Esophagus (tissue), 2 donors: Measurements from ENCODE around the gene PPM1M. TPM values are rescaled to one million over a fixed set of nuclear protein-coding genes. Genes with fewer than 3 reads are reported as not detected.

Source experiments
- H3K27ac ChIP-seq, 2 donors: one replicate each; pipeline ENCODE4 v1.5.1; 2013; ENCODE audit warnings: low read depth in 2 of 2, mild to moderate bottlenecking in 2 of 2, inconsistent platforms in 1 of 2, low read length in 1 of 2, moderate library complexity in 1 of 2
- H3K27me3 ChIP-seq, 2 donors: one replicate each; pipeline ENCODE4 v1.6.1; 2013; ENCODE audit warnings: low read length in 2 of 2, control low read depth in 1 of 2, mild to moderate bottlenecking in 1 of 2; ENCODE audit not compliant: insufficient read depth in 2 of 2, control insufficient read depth in 1 of 2
- H3K36me3 ChIP-seq, 2 donors: one replicate each; pipeline ENCODE4 v1.6.1; 2013; ENCODE audit warnings: low read length in 1 of 2; ENCODE audit not compliant: control insufficient read depth in 2 of 2, insufficient read depth in 2 of 2
- H3K4me1 ChIP-seq, 2 donors: one replicate each; pipeline ENCODE4 v1.6.1; 2013; ENCODE audit warnings: low read length in 1 of 2; ENCODE audit not compliant: control insufficient read depth in 2 of 2, insufficient read depth in 2 of 2
- H3K4me3 ChIP-seq, 2 donors: one replicate each; pipeline ENCODE4 v1.5.1; 2013; ENCODE audit warnings: low read length in 2 of 2, mild to moderate bottlenecking in 2 of 2, low read depth in 1 of 2, moderate library complexity in 1 of 2
- H3K9me3 ChIP-seq, 2 donors: one replicate each; pipeline ENCODE4 v1.6.1; 2013; ENCODE audit warnings: mild to moderate bottlenecking in 2 of 2, low read depth in 1 of 2, low read length in 1 of 2, moderate library complexity in 1 of 2; ENCODE audit not compliant: control insufficient read depth in 2 of 2, insufficient read depth in 1 of 2
- WGBS, 2 donors: extraction: QIAGEN DNeasy Blood & Tissue Kit; methylation state at CpG; one replicate each; pipeline ENCODE4 v1.1.7; 2013; 5-methylcytosine and 5-hydroxymethylcytosine counted together
- polyA plus RNA-seq, 2 donors: library from polyadenylated mRNA; stranded (reverse); fragments of 200-250 nt; gene quantifications; one replicate each; pipeline ENCODE4 v1.2.3, GENCODE V29; 2013
- donor health status: healthy with polysubstance abuse.
- donor health status: Bipolar disorder and iron deficiency.

The PPM1M gene
- polyA plus RNA-seq, 2 donors = 10.1 to 15.6 TPM

- Histone ChIP-seq H3K27ac (no peak overlapping the region), H3K9me3 (no peaks in the 10 kb centered on the region), H3K4me3 (no peak overlapping the region), H3K27me3 (no peaks in the 10 kb centered on the region), H3K36me3 (peaks cover 18 to 39% of the 10 kb centered on the region in 2 donors), H3K4me1 (peaks cover 0 to 12% of the 10 kb centered on the region in 2 donors)
- WGBS, 2 donors = 89 to 90% methylated on average over 21 of the region's 21 CpGs
These were observed 16.7 kb upstream of the PPM1M start for GRCh38 chr3:52228751-52229291.

- WGBS, 2 donors = 94 to 96% methylated on average over 13 of the region's 13 CpGs
- no peaks in the 10 kb centered on the region for H3K27me3 ChIP-seq
- peaks cover 0 to 11% of the 10 kb centered on the region in 2 donors for H3K4me1 ChIP-seq
- peaks cover 24 to 46% of the 10 kb centered on the region in 2 donors for H3K36me3 ChIP-seq
- H3K9me3 ChIP-seq = no peaks in the 10 kb centered on the region
- H3K27ac ChIP-seq = no peak overlapping the region
- H3K4me3 ChIP-seq = no peak overlapping the region
These were observed 15.9 kb upstream of the PPM1M start for GRCh38 chr3:52229656-52230055.

GRCh38 chr3:52230461-52230860 is 15.1 kb upstream of the PPM1M start:
- no peak overlapping the region for H3K27ac ChIP-seq
- peaks cover 26 to 54% of the 10 kb centered on the region in 2 donors for H3K36me3 ChIP-seq
- H3K4me1 ChIP-seq = peaks cover 0 to 10% of the 10 kb centered on the region in 2 donors
- H3K9me3 ChIP-seq = no peaks in the 10 kb centered on the region
- no peak overlapping the region for H3K4me3 ChIP-seq
- no peaks in the 10 kb centered on the region for H3K27me3 ChIP-seq
- 93% methylated on average over 6 of the region's 6 CpGs for WGBS, 2 donors

- H3K9me3 ChIP-seq = no peaks in the 10 kb centered on the region
- no peak overlapping the region for H3K27ac ChIP-seq
- no peaks in the 10 kb centered on the region for H3K27me3 ChIP-seq
- peaks cover 26 to 56% of the 10 kb centered on the region in 2 donors for H3K36me3 ChIP-seq
- H3K4me3 ChIP-seq = no peak overlapping the region
- peaks cover 0 to 8% of the 10 kb centered on the region in 2 donors for H3K4me1 ChIP-seq
- 86 to 88% methylated on average over 16 of the region's 16 CpGs for WGBS, 2 donors
These were observed 14.6 kb upstream of the PPM1M start for GRCh38 chr3:52230889-52231499.

- WGBS, 2 donors = 66 to 68% methylated on average over 32 to 34 of the region's 34 CpGs
- H3K4me3 ChIP-seq = no peak overlapping the region
- H3K27ac ChIP-seq = no peak overlapping the region
- H3K4me1 ChIP-seq = peaks cover 2 to 10% of the 10 kb centered on the region in 2 donors
- H3K9me3 ChIP-seq = no peaks in the 10 kb centered on the region
- H3K27me3 ChIP-seq = no peaks in the 10 kb centered on the region
- peaks cover 26 to 56% of the 10 kb centered on the region in 2 donors for H3K36me3 ChIP-seq
These were observed 13.9 kb upstream of the PPM1M start for GRCh38 chr3:52231502-52232278.

- peaks cover 26 to 56% of the 10 kb centered on the region in 2 donors for H3K36me3 ChIP-seq
- no peaks in the 10 kb centered on the region for H3K27me3 ChIP-seq
- 83 to 87% methylated on average over 27 to 28 of the region's 28 CpGs for WGBS, 2 donors
- H3K4me3 ChIP-seq = no peak overlapping the region
- no peaks in the 10 kb centered on the region for H3K9me3 ChIP-seq
- H3K4me1 ChIP-seq = peaks cover 7 to 15% of the 10 kb centered on the region in 2 donors
- no peak overlapping the region for H3K27ac ChIP-seq
These were observed 13.1 kb upstream of the PPM1M start for GRCh38 chr3:52232279-52233107.

- peaks cover 11 to 22% of the 10 kb centered on the region in 2 donors for H3K4me1 ChIP-seq
- H3K36me3 ChIP-seq = peaks cover 22 to 54% of the 10 kb centered on the region in 2 donors
- H3K27me3 ChIP-seq = no peaks in the 10 kb centered on the region
- H3K27ac ChIP-seq = no peak overlapping the region
- no peak overlapping the region for H3K4me3 ChIP-seq
- H3K9me3 ChIP-seq = no peaks in the 10 kb centered on the region
- 88 to 93% methylated on average over 5 of the region's 5 CpGs for WGBS, 2 donors
These were observed 12.4 kb upstream of the PPM1M start for GRCh38 chr3:52233108-52233591.

GRCh38 chr3:52233968-52234367 is 11.6 kb upstream of the PPM1M start:
- H3K4me1 ChIP-seq = peaks cover 11 to 24% of the 10 kb centered on the region in 2 donors

More at GRCh38 chr3:52233968-52234367, 11.6 kb upstream of the PPM1M start:
- H3K27ac ChIP-seq = no peak overlapping the region
- H3K27me3 ChIP-seq = no peaks in the 10 kb centered on the region
- H3K9me3 ChIP-seq = peaks cover 0 to 1% of the 10 kb centered on the region in 2 donors
- WGBS, 2 donors = 65 to 68% methylated on average over 3 of the region's 3 CpGs
- H3K4me3 ChIP-seq = no peak overlapping the region
- peaks cover 22 to 47% of the 10 kb centered on the region in 2 donors for H3K36me3 ChIP-seq
